Measurements from ENCODE around the gene SLC45A1. TPM values are rescaled to one million over a fixed set of nuclear protein-coding genes. Genes with fewer than 3 reads are reported as not detected.

SLC45A1 gene
- total and polyA plus RNA-seq, 2 of the 4 experiments (the other 2 are of a cell fraction) = 0.72 to 3.9 TPM

DNA sequence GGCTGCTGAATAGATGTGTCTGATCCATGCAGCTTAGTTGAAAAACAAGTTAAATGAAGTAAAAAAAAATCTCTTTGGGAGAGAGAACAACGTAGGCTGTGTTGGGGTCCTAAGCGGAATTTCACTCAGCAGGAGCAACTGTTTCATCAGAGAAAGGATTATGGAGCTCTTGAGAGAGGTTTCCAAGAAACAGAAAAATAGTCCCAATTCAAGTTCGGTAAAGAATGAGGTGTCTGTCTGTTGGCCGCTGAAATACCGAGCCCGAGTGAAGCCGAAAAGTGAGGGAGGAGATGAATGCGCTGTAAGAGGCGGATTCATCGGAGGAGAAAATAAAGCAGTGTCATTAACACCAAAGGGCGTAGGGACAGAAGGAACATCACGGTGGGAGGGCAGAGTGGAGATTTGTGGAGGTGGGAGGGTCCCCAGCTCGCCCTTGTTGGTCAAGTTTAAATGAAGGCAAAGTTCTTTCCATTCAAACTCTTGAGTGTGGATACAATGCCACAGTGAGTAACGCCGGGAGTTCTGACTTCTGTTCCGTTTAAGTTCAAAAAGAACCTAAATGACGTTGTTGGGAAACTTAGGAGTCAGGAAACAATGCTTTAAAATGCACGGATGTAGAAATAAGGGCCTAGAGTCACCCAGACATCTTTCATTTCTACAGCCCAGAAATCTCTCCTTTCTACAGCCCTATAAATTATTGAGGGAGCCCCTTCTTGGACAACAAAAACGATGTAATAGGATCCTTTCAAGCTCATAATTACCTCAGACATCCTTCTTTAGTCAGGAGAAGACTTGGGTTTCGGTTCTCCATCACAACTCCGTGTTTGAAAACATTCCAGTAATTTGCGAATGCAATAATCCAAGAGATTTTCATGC lies 15.6 kb upstream of the SLC45A1 start:
- H3K79me1 ChIP-seq (ENCODE audit: low read depth in 1 of 2, low read length in 2 of 2) = no peaks in the 10 kb centered on the region
- in situ Hi-C loops (cut with MboI; ENCODE audit: low sequenced_read_pairs) (loop anchor here (25.0 kb wide), 1 partner anchor 640 kb away; no protein-coding TSS in a partner anchor), dilution Hi-C loops (cut with HindIII; ENCODE audit: low sequenced_read_pairs, unreplicated experiment) (loop anchor here (25.0 kb wide), 1 partner anchor 290 kb away; no protein-coding TSS in a partner anchor), intact Hi-C loops (cut with micrococcal nuclease) (no loop called here)
- H3K23ac ChIP-seq (ENCODE audit: low read depth, low read length) = no peak overlapping the region
- H3K4me2 ChIP-seq (ENCODE audit: low read depth, low read length) = no peak overlapping the region
- no peaks in the 10 kb centered on the region for H3K36me3 ChIP-seq (ENCODE audit: control insufficient read depth, insufficient read depth, low read length)
- peak overlapping the region; percentile 45; the same call in 1 of the 2 replicates for H3K14ac ChIP-seq (replicated peaks; ENCODE audit: low read depth, low read length)
- BruUV-seq (replicated peaks) = no TSS peak
- H3K56ac ChIP-seq (ENCODE audit: extremely low read depth, insufficient read depth, low read length) = no peak overlapping the region
- H2BK15ac ChIP-seq (ENCODE audit: low read depth, low read length) = peak overlapping the region; percentile 66; the same call in 2 of the 3 replicates
- CTCF ChIA-PET = interaction anchor here (0.5 to 1.3 kb wide), 6 partner anchors 8 to 337 kb away, joined by 3 to 4 read pairs (median 3); no protein-coding TSS in a partner anchor
- no peak overlapping the region for H3K4me3 ChIP-seq (ENCODE audit: insufficient read depth, low read depth, low read length)
- peak overlapping the region; percentile 5; the same call in 1 of the 2 replicates for H3K27ac ChIP-seq (ENCODE audit: insufficient read depth, low read length)
- peaks cover 4% of the 10 kb centered on the region for H3K4me1 ChIP-seq (ENCODE audit: control insufficient read depth, insufficient read depth, low read length)
- WGBS, 2 experiments (ENCODE audit: extremely low coverage in 2 of 2, insufficient read length in 1 of 2) = 76% methylated on average over 7 of the region's 22 CpGs; no CpG with 5 or more reads in 1 of the 2 experiments
- peak overlapping the region; percentile 10 to 69; a peak in 3 of 4 replicates for H4K8ac ChIP-seq (ENCODE audit: low read depth in 2 of 2, low read length in 2 of 2)
- POLR2A ChIA-PET (ENCODE audit: unreplicated experiment) = interaction anchor here (0.6 kb wide), 2 partner anchors 8 to 327 kb away, joined by 3 to 4 read pairs; no protein-coding TSS in a partner anchor
- H4K5ac ChIP-seq (ENCODE audit: low read depth, low read length) = peak overlapping the region; percentile 65
- no peak; the same call in 1 of the 2 replicates for ATAC-seq (ENCODE audit: low read depth)
- peak overlapping the region; percentile 91 for H2BK20ac ChIP-seq (ENCODE audit: low read depth, low read length)
- H3K9me1 ChIP-seq (ENCODE audit: insufficient read depth, low read length) = no peaks in the 10 kb centered on the region; the same call in 1 of the 2 replicates
- peak overlapping the region; percentile 78 for H2BK120ac ChIP-seq (ENCODE audit: low read depth, low read length)
- H3K9me3 ChIP-seq (ENCODE audit: control insufficient read depth, insufficient read depth, low read length) = no peaks in the 10 kb centered on the region
- peak overlapping the region; percentile 29 for H2AK5ac ChIP-seq (ENCODE audit: low read depth, low read length)
- peak overlapping the region; percentile 53; the same call in 1 of the 2 replicates for H4K91ac ChIP-seq (ENCODE audit: insufficient read depth, low read depth, low read length)
- peak overlapping the region; percentile 87 for H3K18ac ChIP-seq (ENCODE audit: low read depth, low read length)
- H3K27me3 ChIP-seq (ENCODE audit: control insufficient read depth, insufficient read depth, low read length) = no peaks in the 10 kb centered on the region
- peak overlapping the region; percentile 74 for H2BK5ac ChIP-seq (ENCODE audit: low read depth, low read length, poor library complexity, severe bottlenecking)
- no peak overlapping the region for H3K9ac ChIP-seq (ENCODE audit: low read depth, low read length)
- DNase-seq = no peak
- peak overlapping the region; percentile 39 for H2AFZ ChIP-seq (replicated peaks; ENCODE audit: low read length, poor library complexity)
- no peaks in the 10 kb centered on the region for H4K20me1 ChIP-seq (ENCODE audit: insufficient read depth, low read length)
- H2AK9ac ChIP-seq (replicated peaks; ENCODE audit: low read depth, low read length, poor library complexity) = no peak overlapping the region
- H3K4ac ChIP-seq (ENCODE audit: low read depth, low read length) = peak overlapping the region; percentile 69
- TF ChIP-seq RCOR1 (IDR thresholded peaks at IDR 0.05; ENCODE audit: insufficient replicate concordance, low read length) (no peak), CTCF (conservative IDR thresholded peaks at IDR 0.05; ENCODE audit: low read depth, low read length) (no peak), SMC3 (IDR thresholded peaks at IDR 0.05; ENCODE audit: low read depth, low read length) (no peak), MXI1 (IDR thresholded peaks at IDR 0.05; ENCODE audit: borderline replicate concordance, low read depth, low read length) (no peak), CHD1 (IDR thresholded peaks at IDR 0.05; ENCODE audit: low read depth, low read length) (no peak), BHLHE40 (IDR thresholded peaks at IDR 0.05; ENCODE audit: low read depth, low read length) (no peak), RFX5 (IDR thresholded peaks at IDR 0.05; ENCODE audit: low read depth, low read length) (no peak), NFE2L2 (IDR thresholded peaks at IDR 0.05; ENCODE audit: low read depth, low read length) (no peak), MAFK (IDR thresholded peaks at IDR 0.05; ENCODE audit: low read depth, low read length) (no peak), ELK1 (IDR thresholded peaks at IDR 0.05; ENCODE audit: borderline replicate concordance, low read depth, low read length) (no peak), RAD21 (IDR thresholded peaks at IDR 0.05; ENCODE audit: low read length) (no peak)
- TF ChIP-seq, protein P1, sequence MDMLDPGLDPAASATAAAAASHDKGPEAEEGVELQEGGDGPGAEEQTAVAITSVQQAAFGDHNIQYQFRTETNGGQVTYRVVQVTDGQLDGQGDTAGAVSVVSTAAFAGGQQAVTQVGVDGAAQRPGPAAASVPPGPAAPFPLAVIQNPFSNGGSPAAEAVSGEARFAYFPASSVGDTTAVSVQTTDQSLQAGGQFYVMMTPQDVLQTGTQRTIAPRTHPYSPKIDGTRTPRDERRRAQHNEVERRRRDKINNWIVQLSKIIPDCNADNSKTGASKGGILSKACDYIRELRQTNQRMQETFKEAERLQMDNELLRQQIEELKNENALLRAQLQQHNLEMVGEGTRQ (IDR thresholded peaks at IDR 0.05; ENCODE audit: low read depth, low read length) = no peak

Data from IMR-90 (cell line).